GM12892 (cell line): ENCODE measurements around the gene DRD1.

ENCODE experiments used
- POLR2A ChIP-seq: IDR thresholded peaks from 2 replicates; pipeline ENCODE4 v1.6.1; 2011; ENCODE audit warnings: low read depth, low read length, control low read depth
- POLR2AphosphoS5 ChIP-seq: IDR thresholded peaks from 2 replicates; pipeline ENCODE4 v1.6.1; 2011; ENCODE audit warnings: low read depth, low read length, control low read depth

DNA sequence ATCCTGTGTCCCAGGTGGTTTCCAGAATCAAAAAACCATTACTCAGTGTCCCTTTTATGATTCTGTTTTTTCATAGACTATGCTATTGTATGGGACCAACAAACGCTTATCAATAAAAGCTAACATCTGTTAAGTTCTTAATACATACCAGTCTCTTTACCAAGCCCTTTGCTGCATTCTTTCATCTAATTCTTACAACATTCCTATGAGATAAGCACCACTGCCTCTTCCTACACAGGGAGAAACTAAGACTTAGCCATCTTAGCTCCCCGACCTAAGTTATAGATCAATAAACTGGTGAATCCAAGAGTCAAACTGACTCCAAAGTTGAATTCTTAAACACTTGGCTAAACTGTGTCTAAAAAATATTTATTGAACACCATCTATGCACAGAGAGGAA lies 26.6 kb downstream of the DRD1 start:
- TF ChIP-seq POLR2AphosphoS5, result no peak
- TF ChIP-seq POLR2A, result no peak
